Suprapubic skin (tissue), 3 donors: ENCODE data around the gene SYNDIG1.

Source experiments
- CTCF ChIP-seq, 2 donors: fragments of 200-600 bp in 1 of 2; fragments of 450-650 bp in 1 of 2; sonication (generic) in 1 of 2; IDR thresholded peaks; one replicate each; pipeline ENCODE4 v1.5.1; 2016 to 2019; ENCODE audit warnings: antibody characterized with exemption in 2 of 2, mild to moderate bottlenecking in 1 of 2, moderate library complexity in 1 of 2
- EP300 ChIP-seq: sonication (generic); formaldehyde crosslinking; IDR thresholded peaks from one replicate; pipeline ENCODE4 v1.6.1; 2017; ENCODE audit warnings: antibody characterized with exemption

DNA sequence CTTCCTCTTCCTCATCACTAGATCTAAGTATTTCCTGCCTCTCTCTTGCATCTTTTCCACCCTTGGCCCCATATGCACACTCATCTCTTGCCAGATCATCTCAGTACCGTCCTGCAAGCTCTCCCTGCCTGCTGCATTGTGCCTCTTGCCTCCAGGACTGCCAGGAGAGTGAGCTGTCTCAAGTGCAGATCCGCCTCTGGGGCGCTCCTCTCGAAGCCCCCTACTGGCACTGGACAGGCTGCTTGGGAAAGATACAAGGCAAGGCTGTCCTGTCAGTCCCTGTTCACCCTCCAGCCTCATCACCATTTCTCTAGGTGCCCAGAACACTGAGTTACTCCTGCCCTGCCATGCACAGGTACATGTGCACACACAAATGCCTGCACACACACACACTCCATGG lies 10.2 kb downstream of the SYNDIG1 start:
- TF ChIP-seq CTCF (IDR thresholded peaks at IDR 0.05) (no peak), EP300 (no peak)
